ENCODE results near the gene CDK10. TPM values are rescaled to one million over a fixed set of nuclear protein-coding genes. Genes with fewer than 3 reads are reported as not detected.

The CDK10 gene
- total and polyA plus RNA-seq, 10 of the 15 experiments (the other 5 are each of a cell fraction or from before 2014, with no cell fraction given), result 1.5 to 58.7 (median 36.0) TPM

DNA sequence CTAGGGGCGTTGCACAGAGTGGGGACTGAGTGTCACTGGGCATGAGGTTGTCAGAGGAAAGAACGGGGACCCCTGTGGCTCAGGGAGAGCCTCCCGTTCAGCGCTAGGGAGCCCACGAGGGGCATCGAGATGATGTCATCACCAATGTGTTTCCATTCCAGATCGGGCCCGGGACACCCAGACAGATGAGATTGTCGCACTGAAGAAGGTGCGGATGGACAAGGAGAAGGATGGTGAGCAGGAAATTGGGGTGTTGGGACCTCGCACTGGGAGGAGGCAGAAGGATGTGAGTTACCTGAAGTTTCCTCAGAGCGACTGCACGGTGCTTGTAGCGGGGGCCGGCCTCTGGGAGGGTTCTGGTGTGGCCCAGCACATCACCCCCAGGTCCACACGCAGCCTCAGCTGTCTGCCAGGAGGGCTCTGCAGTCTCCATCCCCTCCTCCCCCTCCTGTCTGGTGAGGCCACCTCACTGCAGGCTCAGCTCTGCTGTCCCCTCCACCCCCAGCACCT is 4.0 kb downstream of the CDK10 start:
- WGBS (ENCODE audit: insufficient coverage, insufficient replicate concordance, low lambda C conversion rate, missing lambda C conversion rate), result 92% methylated on average over 16 of the region's 16 CpGs
- intact Hi-C loops (cut with micrococcal nuclease; ENCODE audit: unreplicated experiment), result no loop called here
- Histone ChIP-seq H3K27me3 (replicated peaks in 1 of 2; ENCODE audit: control insufficient read depth in 2 of 2, insufficient read depth in 2 of 2, low read length in 1 of 2) (no peaks in the 10 kb centered on the region), H3K9ac (ENCODE audit: control insufficient read depth, insufficient read depth, low read length) (no peak overlapping the region), H4K20me1 (ENCODE audit: control insufficient read depth, insufficient read depth) (no peaks in the 10 kb centered on the region), H3K79me2 (ENCODE audit: control insufficient read depth, insufficient read depth, low read length) (peaks cover 11% of the 10 kb centered on the region), H2AFZ (ENCODE audit: control insufficient read depth, low read depth, low read length) (no peak overlapping the region), H3K4me3 (no peak overlapping the region), H3K36me3 (ENCODE audit: control insufficient read depth in 2 of 2, insufficient read depth in 2 of 2, low read length in 1 of 2) (peaks cover 0 to 12% of the 10 kb centered on the region in 2 experiments; a peak in 3 of 4 replicates), H3K4me1 (ENCODE audit: control insufficient read depth, insufficient read depth, low read length) (peaks cover 6% of the 10 kb centered on the region; the same call in 1 of the 2 replicates), H3K9me3 (replicated peaks; ENCODE audit: control insufficient read depth, insufficient read depth, low read length) (no peaks in the 10 kb centered on the region), H3K27ac (ENCODE audit: control insufficient read depth, insufficient read depth) (no peak overlapping the region), H3K4me2 (ENCODE audit: control insufficient read depth, insufficient read depth) (no peak overlapping the region)
- in situ Hi-C loops (cut with MboI), result no loop called here
- ChIA-PET CTCF (no interaction called here), RAD21 (ENCODE audit: unreplicated experiment) (interaction anchor here (0.6 kb wide), 1 partner anchor 296 kb away, joined by 3 read pairs; no protein-coding TSS in a partner anchor), POLR2A (no interaction called here), SMC1A (ENCODE audit: uncharacterized antibody, unreplicated experiment) (no interaction called here)
- DNase-seq (ENCODE audit: low read depth, low spot score), result no peak
- TF ChIP-seq SIN3A (IDR thresholded peaks at IDR 0.05; ENCODE audit: low read depth, low read length) (no peak), CHD1 (IDR thresholded peaks at IDR 0.05; ENCODE audit: low read depth, low read length) (no peak), CREB1 (IDR thresholded peaks at IDR 0.05; ENCODE audit: low read depth) (no peak), HCFC1 (IDR thresholded peaks at IDR 0.05; ENCODE audit: low read length) (no peak), HDAC2 (IDR thresholded peaks at IDR 0.05) (no peak), TCF12 (IDR thresholded peaks at IDR 0.05; ENCODE audit: low read depth, low read length) (no peak), BMI1 (IDR thresholded peaks at IDR 0.05; ENCODE audit: borderline replicate concordance) (no peak), SREBF1 (IDR thresholded peaks at IDR 0.05; ENCODE audit: low read length) (no peak)
- TF ChIP-seq, protein P1, sequence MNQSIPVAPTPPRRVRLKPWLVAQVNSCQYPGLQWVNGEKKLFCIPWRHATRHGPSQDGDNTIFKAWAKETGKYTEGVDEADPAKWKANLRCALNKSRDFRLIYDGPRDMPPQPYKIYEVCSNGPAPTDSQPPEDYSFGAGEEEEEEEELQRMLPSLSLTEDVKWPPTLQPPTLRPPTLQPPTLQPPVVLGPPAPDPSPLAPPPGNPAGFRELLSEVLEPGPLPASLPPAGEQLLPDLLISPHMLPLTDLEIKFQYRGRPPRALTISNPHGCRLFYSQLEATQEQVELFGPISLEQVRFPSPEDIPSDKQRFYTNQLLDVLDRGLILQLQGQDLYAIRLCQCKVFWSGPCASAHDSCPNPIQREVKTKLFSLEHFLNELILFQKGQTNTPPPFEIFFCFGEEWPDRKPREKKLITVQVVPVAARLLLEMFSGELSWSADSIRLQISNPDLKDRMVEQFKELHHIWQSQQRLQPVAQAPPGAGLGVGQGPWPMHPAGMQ (IDR thresholded peaks at IDR 0.05; ENCODE audit: borderline replicate concordance), result no peak
- TF ChIP-seq, protein P2, sequence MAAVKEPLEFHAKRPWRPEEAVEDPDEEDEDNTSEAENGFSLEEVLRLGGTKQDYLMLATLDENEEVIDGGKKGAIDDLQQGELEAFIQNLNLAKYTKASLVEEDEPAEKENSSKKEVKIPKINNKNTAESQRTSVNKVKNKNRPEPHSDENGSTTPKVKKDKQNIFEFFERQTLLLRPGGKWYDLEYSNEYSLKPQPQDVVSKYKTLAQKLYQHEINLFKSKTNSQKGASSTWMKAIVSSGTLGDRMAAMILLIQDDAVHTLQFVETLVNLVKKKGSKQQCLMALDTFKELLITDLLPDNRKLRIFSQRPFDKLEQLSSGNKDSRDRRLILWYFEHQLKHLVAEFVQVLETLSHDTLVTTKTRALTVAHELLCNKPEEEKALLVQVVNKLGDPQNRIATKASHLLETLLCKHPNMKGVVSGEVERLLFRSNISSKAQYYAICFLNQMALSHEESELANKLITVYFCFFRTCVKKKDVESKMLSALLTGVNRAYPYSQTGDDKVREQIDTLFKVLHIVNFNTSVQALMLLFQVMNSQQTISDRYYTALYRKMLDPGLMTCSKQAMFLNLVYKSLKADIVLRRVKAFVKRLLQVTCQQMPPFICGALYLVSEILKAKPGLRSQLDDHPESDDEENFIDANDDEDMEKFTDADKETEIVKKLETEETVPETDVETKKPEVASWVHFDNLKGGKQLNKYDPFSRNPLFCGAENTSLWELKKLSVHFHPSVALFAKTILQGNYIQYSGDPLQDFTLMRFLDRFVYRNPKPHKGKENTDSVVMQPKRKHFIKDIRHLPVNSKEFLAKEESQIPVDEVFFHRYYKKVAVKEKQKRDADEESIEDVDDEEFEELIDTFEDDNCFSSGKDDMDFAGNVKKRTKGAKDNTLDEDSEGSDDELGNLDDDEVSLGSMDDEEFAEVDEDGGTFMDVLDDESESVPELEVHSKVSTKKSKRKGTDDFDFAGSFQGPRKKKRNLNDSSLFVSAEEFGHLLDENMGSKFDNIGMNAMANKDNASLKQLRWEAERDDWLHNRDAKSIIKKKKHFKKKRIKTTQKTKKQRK (IDR thresholded peaks at IDR 0.05; ENCODE audit: low read depth, low read length), result no peak
- TF ChIP-seq, protein P3, sequence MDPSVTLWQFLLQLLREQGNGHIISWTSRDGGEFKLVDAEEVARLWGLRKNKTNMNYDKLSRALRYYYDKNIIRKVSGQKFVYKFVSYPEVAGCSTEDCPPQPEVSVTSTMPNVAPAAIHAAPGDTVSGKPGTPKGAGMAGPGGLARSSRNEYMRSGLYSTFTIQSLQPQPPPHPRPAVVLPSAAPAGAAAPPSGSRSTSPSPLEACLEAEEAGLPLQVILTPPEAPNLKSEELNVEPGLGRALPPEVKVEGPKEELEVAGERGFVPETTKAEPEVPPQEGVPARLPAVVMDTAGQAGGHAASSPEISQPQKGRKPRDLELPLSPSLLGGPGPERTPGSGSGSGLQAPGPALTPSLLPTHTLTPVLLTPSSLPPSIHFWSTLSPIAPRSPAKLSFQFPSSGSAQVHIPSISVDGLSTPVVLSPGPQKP (IDR thresholded peaks at IDR 0.05; ENCODE audit: low read depth, low read length), result no peak
- no peak for FAIRE-seq
- ATAC-seq, result no peak
- no TSS peak for BruUV-seq (replicated peaks)
